Common myeloid progenitor, CD34-positive (primary cell): ENCODE results near the gene NUS1.
"Not testable (repeated sequence)": the region's sequence is repeated elsewhere in the genome, so short reads cannot be mapped to it uniquely, and the experiment has no call there.

Experiments
- CTCF ChIA-PET: fragments of 350-600 bp; sonication (Branson Sonifier 250); formaldehyde crosslinking; loops from one replicate; lab custom pipeline; 2021; ENCODE audit warnings: antibody characterized with exemption; lab: Charles Lee
- POLR2A ChIA-PET: fragments of 350-600 bp; sonication (Branson Sonifier 250); formaldehyde crosslinking; loops from one replicate; lab custom pipeline; 2021; ENCODE audit warnings: antibody characterized with exemption; lab: Charles Lee
- DNase-seq, 3 donors: peaks; one replicate each; pipeline versions ENCODE4 v3.0.0 to v3.0.0-alpha.2; 2013
- H3K27ac ChIP-seq, 2 experiments: 1 replicate in 1 of 2; 2 replicates in 1 of 2; pipeline ENCODE4 v1.7.0; 2013; ENCODE audit warnings: inconsistent platforms in 2 of 2, low read length in 2 of 2, mild to moderate bottlenecking in 2 of 2, low read depth in 1 of 2, moderate library complexity in 1 of 2; ENCODE audit not compliant: severe bottlenecking in 2 of 2, insufficient read depth in 1 of 2, poor library complexity in 1 of 2
- H3K27me3 ChIP-seq, 5 experiments: replicated peaks in 2 of 5; 1 replicate in 3 of 5; 2 replicates in 2 of 5; pipeline versions ENCODE4 v1.6.1 to v1.7.0; 2013; ENCODE audit warnings: low read length in 4 of 5, mild to moderate bottlenecking in 2 of 5, moderate library complexity in 2 of 5, inconsistent platforms in 1 of 5; ENCODE audit not compliant: insufficient read depth in 5 of 5, control insufficient read depth in 4 of 5
- H3K36me3 ChIP-seq, 4 experiments: 1 replicate in 2 of 4; 2 replicates in 2 of 4; pipeline versions ENCODE4 v1.6.1 to v1.7.0; 2013; ENCODE audit warnings: low read length in 3 of 4, control low read depth in 1 of 4, mild to moderate bottlenecking in 1 of 4; ENCODE audit not compliant: control insufficient read depth in 4 of 4, insufficient read depth in 4 of 4
- H3K4me1 ChIP-seq, 4 experiments: 1 replicate in 3 of 4; 2 replicates in 1 of 4; pipeline versions ENCODE4 v1.6.1 to v1.7.1; 2013; ENCODE audit warnings: low read length in 3 of 4, mild to moderate bottlenecking in 3 of 4, control low read depth in 1 of 4, inconsistent platforms in 1 of 4, moderate library complexity in 1 of 4; ENCODE audit not compliant: control insufficient read depth in 4 of 4, insufficient read depth in 4 of 4; ENCODE audit errors: control extremely low read depth in 1 of 4
- H3K4me3 ChIP-seq, 7 experiments: 1 replicate in 4 of 7; 2 replicates in 3 of 7; pipeline versions ENCODE4 v1.5.1 to v1.7.0; 2013; ENCODE audit warnings: mild to moderate bottlenecking in 7 of 7, low read length in 6 of 7, moderate library complexity in 6 of 7, inconsistent platforms in 2 of 7, low read depth in 2 of 7, control low read depth in 1 of 7; ENCODE audit not compliant: insufficient read depth in 4 of 7, control insufficient read depth in 1 of 7; ENCODE audit errors: extremely low read depth in 1 of 7
- H3K9me3 ChIP-seq, 5 experiments: 1 replicate in 4 of 5; 2 replicates in 1 of 5; pipeline versions ENCODE4 v1.6.1 to v1.7.1; 2013; ENCODE audit warnings: low read length in 4 of 5, mild to moderate bottlenecking in 2 of 5, inconsistent platforms in 1 of 5, low read depth in 1 of 5, moderate library complexity in 1 of 5; ENCODE audit not compliant: control insufficient read depth in 4 of 5, insufficient read depth in 2 of 5; ENCODE audit errors: control extremely low read depth in 1 of 5
- WGBS: methylation state at CpG from one replicate; pipeline ENCODE4 v1.1.5; 2013; ENCODE audit not compliant: insufficient coverage; 5-methylcytosine and 5-hydroxymethylcytosine counted together

Gene NUS1

GRCh38 chr6:117655380-117655779 is 19.9 kb upstream of the NUS1 start:
- Histone ChIP-seq H3K27me3 (no peaks in the 10 kb centered on the region), H3K9me3 (no peaks in the 10 kb centered on the region), H3K27ac (no peak overlapping the region), H3K36me3 (peaks cover 0 to 2% (median 0%) of the 10 kb centered on the region in 4 experiments), H3K4me1 (no peaks in the 10 kb centered on the region), H3K4me3 (no peak overlapping the region)
- 83% methylated on average over 1 of the region's 2 CpGs for WGBS
- ChIA-PET CTCF (no interaction called here), POLR2A (no interaction called here)
- DNase-seq: no peak

GRCh38 chr6:117666881-117667280 is 8.4 kb upstream of the NUS1 start:
- Histone ChIP-seq H3K4me1 (no peaks in the 10 kb centered on the region), H3K27me3 (no peaks in the 10 kb centered on the region), H3K36me3 (no peaks in the 10 kb centered on the region), H3K27ac (no peak overlapping the region), H3K4me3 (no peak overlapping the region), H3K9me3 (no peaks in the 10 kb centered on the region)
- no peak for DNase-seq
- CTCF ChIA-PET: no interaction called here
- 100% methylated on average over 1 of the region's 1 CpG for WGBS
- POLR2A ChIA-PET: no interaction called here

GRCh38 chr6:117668736-117669135 is 6.5 kb upstream of the NUS1 start:
- Histone ChIP-seq H3K36me3 (no peaks in the 10 kb centered on the region), H3K27me3 (no peaks in the 10 kb centered on the region), H3K9me3 (no peaks in the 10 kb centered on the region), H3K27ac (no peak overlapping the region), H3K4me3 (no peak overlapping the region), H3K4me1 (no peaks in the 10 kb centered on the region)
- ChIA-PET CTCF (interaction anchor here (0.7 kb wide), 1 partner anchor 105 kb away, joined by 5 read pairs; no protein-coding TSS in a partner anchor), POLR2A (no interaction called here)
- DNase-seq: no peak

GRCh38 chr6:117674503-117674902 is 766 bp upstream of the NUS1 start:
- Histone ChIP-seq H3K4me3 (peak overlapping the region in 6 of 7 experiments; percentile 71 to 91 (median 84)), H3K27me3 (no peaks in the 10 kb centered on the region), H3K4me1 (peaks cover 0 to 29% (median 16%) of the 10 kb centered on the region in 4 experiments), H3K36me3 (peaks cover 0 to 5% (median 1%) of the 10 kb centered on the region in 4 experiments), H3K27ac (peak overlapping the region; percentile 23 to 76), H3K9me3 (peaks cover 0 to 3% (median 0%) of the 10 kb centered on the region in 5 experiments)
- WGBS: 85% methylated on average over 6 of the region's 10 CpGs
- ChIA-PET CTCF (interaction anchor here (1.4 kb wide), 1 partner anchor 70 kb away, joined by 3 read pairs; no protein-coding TSS in a partner anchor), POLR2A (interaction anchor here (0.9 kb wide), 1 partner anchor 97 kb away, joined by 3 read pairs; no protein-coding TSS in a partner anchor)
- DNase-seq: peak in 1 of 3 donors; percentile 7

- Histone ChIP-seq H3K36me3 (peaks cover 0 to 12% (median 6%) of the 10 kb centered on the region in 4 experiments), H3K27ac (peak overlapping the region; percentile 28 to 76), H3K4me1 (peaks cover 0 to 29% (median 16%) of the 10 kb centered on the region in 4 experiments), H3K4me3 (peak overlapping the region; percentile 43 to 91 (median 83))
- CTCF ChIA-PET, H3K27me3 ChIP-seq, POLR2A ChIA-PET, H3K9me3 ChIP-seq: not testable (repeated sequence)
- DNase-seq: peak in 2 of 3 donors; percentile 20 to 39
- WGBS: 0% methylated on average over 12 of the region's 62 CpGs
These were observed 511 bp downstream of the NUS1 start for GRCh38 chr6:117675658-117676301.

- CTCF ChIA-PET: interaction anchor here (1.4 kb wide), 1 partner anchor 11 kb away, joined by 4 read pairs; no protein-coding TSS in a partner anchor
These were observed 1.4 kb downstream of the NUS1 start for GRCh38 chr6:117676577-117677218.

More at GRCh38 chr6:117676577-117677218, 1.4 kb downstream of the NUS1 start:
- peak in 1 of 3 donors; percentile 15 for DNase-seq
- 95% methylated on average over 5 of the region's 6 CpGs for WGBS
- no peaks in the 10 kb centered on the region for H3K27me3 ChIP-seq
- no peak overlapping the region for H3K27ac ChIP-seq
- H3K4me1 ChIP-seq: peaks cover 0 to 29% (median 17%) of the 10 kb centered on the region in 4 experiments
- H3K4me3 ChIP-seq: peak overlapping the region in 6 of 7 experiments; percentile 64 to 91 (median 84)
- peaks cover 0 to 12% (median 6%) of the 10 kb centered on the region in 4 experiments for H3K36me3 ChIP-seq
- peaks cover 0 to 3% (median 0%) of the 10 kb centered on the region in 5 experiments for H3K9me3 ChIP-seq
- POLR2A ChIA-PET: no interaction called here
